ENCODE results near the gene MCCC1.

DNA sequence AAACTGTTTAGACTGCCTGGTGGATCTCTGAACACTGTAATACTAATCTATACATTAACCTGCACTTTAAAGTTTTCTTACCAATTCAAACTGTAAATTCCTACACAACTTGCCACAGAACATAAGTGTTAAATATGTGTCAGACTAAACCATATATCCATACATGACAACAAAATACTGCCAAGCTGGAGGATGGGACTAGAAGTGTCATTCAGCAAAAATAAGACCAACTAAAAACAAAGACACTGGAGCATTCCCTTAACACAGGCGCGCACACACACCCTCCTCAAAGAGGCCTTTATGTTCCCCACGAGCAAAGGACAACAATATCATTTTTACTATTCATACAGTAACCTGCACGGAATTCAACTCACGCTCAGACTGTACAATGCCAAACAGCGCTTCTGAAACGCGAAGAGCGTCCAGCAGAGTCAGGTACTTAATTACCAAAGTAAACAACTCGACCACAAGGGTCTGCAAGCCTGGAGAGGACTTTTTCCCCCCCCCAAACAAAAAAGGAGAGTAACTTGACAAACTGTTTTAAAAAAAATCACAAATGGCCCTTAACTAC is 120.1 kb downstream of the MCCC1 start:
- TF ChIP-seq EZH2 (IDR thresholded peaks at IDR 0.05) (no peak), POLR2AphosphoS5 (IDR thresholded peaks at IDR 0.05; ENCODE audit: borderline replicate concordance, low read depth, low read length) (no peak)

Measured in SK-N-MC (cell line).